PC-9 (cell line): ENCODE data around the gene CCDC201. TPM values are rescaled to one million over a fixed set of nuclear protein-coding genes. Genes with fewer than 3 reads are reported as not detected.
"Not testable (repeated sequence)": the region's sequence is repeated elsewhere in the genome, so short reads cannot be mapped to it uniquely, and the experiment has no call there.

Source experiments
- BruUV-seq: library from RNA; stranded (reverse); fragments of 400-500 nt; replicated peaks from 2 replicates; lab custom pipeline; 2021; lab: Mats Ljungman, UMichigan
- CTCF ChIA-PET: fragments of 300-600 bp; sonication (Branson Sonifier 250); formaldehyde crosslinking; loops from one replicate; lab custom pipeline; 2022; ENCODE audit warnings: antibody characterized with exemption; lab: Charles Lee
- POLR2A ChIA-PET: fragments of 300-600 bp; sonication (Branson Sonifier 250); formaldehyde crosslinking; loops from one replicate; lab custom pipeline; 2022; ENCODE audit warnings: antibody characterized with exemption; ENCODE audit not compliant: unreplicated experiment; lab: Charles Lee
- DNase-seq, 2 experiments: peaks; one replicate each; pipeline versions ENCODE4 v3.0.0 to v3.0.0-alpha.2; 2015 to 2022; ENCODE audit warnings: mixed read lengths in 1 of 2
- H2AFZ ChIP-seq: fragments of 200-600 bp; sonication (generic); 2 replicates; pipeline ENCODE4 v1.8.1; 2017; ENCODE audit warnings: antibody characterized with exemption
- H3F3A ChIP-seq: fragments of 200-600 bp; sonication (generic); 2 replicates; pipeline ENCODE4 v1.8.1; 2017; ENCODE audit warnings: antibody characterized with exemption, mild to moderate bottlenecking, low read depth; ENCODE audit not compliant: insufficient read depth
- H3K27ac ChIP-seq: fragments of 200-600 bp; sonication (generic); 2 replicates; pipeline ENCODE4 v1.6.1; 2016; ENCODE audit warnings: mixed run types
- H3K27me3 ChIP-seq: fragments of 200-600 bp; sonication (generic); 2 replicates; pipeline ENCODE4 v1.6.1; 2016; ENCODE audit warnings: low read depth, mixed run types; ENCODE audit not compliant: insufficient read depth
- H3K36me3 ChIP-seq: fragments of 200-600 bp; sonication (generic); 2 replicates; pipeline ENCODE4 v1.6.1; 2016; ENCODE audit warnings: low read depth, mixed run types
- H3K4me1 ChIP-seq: fragments of 200-600 bp; sonication (generic); replicated peaks from 2 replicates; pipeline ENCODE4 v1.6.1; 2016; ENCODE audit warnings: mixed run types; ENCODE audit not compliant: insufficient read depth
- H3K4me2 ChIP-seq: fragments of 200-600 bp; sonication (generic); 2 replicates; pipeline ENCODE4 v1.6.1; 2017; ENCODE audit warnings: mixed run types
- H3K4me3 ChIP-seq: fragments of 200-600 bp; sonication (generic); 2 replicates; pipeline ENCODE4 v1.6.1; 2016; ENCODE audit warnings: mixed run types
- H3K79me2 ChIP-seq: fragments of 200-600 bp; sonication (generic); 2 replicates; pipeline ENCODE4 v1.6.1; 2017; ENCODE audit warnings: low read depth, mixed run types
- H3K9me2 ChIP-seq: fragments of 200-600 bp; sonication (generic); 2 replicates; pipeline ENCODE4 v1.8.1; 2017; ENCODE audit warnings: mild to moderate bottlenecking; ENCODE audit not compliant: insufficient read depth
- H3K9me3 ChIP-seq: fragments of 200-600 bp; sonication (generic); 2 replicates; pipeline ENCODE4 v1.8.1; 2016; ENCODE audit warnings: low read depth; ENCODE audit not compliant: insufficient read depth
- H4K20me1 ChIP-seq: fragments of 200-600 bp; sonication (generic); 2 replicates; pipeline ENCODE4 v1.8.1; 2017; ENCODE audit not compliant: insufficient read depth
- EZH2 ChIP-seq: fragments of 200-600 bp; sonication (generic); IDR thresholded peaks from 2 replicates; pipeline ENCODE4 v1.8.0; 2017; ENCODE audit warnings: antibody characterized with exemption, low read depth
- intact Hi-C: fragments of 100-400 bp; cut with micrococcal nuclease; formaldehyde crosslinking; loops from one replicate; pipeline ENCODE4 v1.10.0; 2022; ENCODE audit not compliant: unreplicated experiment
- total RNA-seq: library from RNA; stranded (reverse); gene quantifications from 2 replicates; pipeline ENCODE4 v1.2.3, GENCODE V29; 2021
- TF ChIP-seq, protein P1 (sequence below): fragments of 200-600 bp; sonication (generic); conservative IDR thresholded peaks from 2 replicates; pipeline ENCODE4 v1.6.1; 2017; ENCODE audit warnings: mixed run types, antibody characterized with exemption, mild to moderate bottlenecking, moderate library complexity

Gene CCDC201
- total RNA-seq, 1 experiment from 2014 or later: not detected

DNA sequence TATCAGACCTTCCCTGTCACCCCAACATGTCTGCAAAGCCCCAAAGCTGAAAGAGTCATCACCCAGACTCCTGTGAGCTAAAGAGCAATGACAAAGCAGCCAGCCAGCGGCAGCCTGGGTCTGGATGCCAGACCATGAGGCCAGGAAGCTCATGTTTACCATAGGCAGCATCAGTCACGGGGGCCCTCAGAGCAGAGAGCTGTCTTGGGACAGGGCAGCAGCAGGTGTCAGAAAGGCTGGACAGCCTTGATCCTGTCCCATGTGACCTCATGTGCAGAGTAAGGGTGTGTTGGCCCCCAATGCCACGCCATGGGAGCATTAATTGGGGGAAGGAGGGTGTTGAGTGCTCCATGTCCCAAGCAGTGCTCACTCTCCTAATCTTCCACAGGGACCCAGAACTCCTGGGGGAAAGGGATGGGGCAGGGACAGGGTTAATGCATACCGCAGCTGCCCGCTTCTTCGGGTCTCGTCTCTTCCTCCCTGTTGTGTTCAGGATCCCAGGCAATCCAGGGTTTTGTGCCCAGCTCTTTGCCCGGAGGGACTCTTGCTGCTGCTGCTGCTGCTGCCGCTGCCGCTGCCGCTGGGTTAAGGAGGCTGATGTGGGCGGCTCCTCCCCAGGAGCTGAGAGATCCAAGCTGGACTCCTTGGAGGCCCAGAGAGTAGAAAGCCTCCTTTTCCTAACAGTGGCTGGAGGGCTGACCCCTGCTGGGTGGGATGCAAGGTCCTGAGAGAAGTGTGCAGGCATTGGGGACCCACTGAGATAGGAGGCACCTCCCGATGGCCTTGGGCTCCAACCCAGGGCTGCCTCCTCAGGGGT, 7.1 kb downstream of the CCDC201 start:
- Histone ChIP-seq H3K9me2 (no peaks in the 10 kb centered on the region), H4K20me1 (no peaks in the 10 kb centered on the region), H3K9me3 (no peaks in the 10 kb centered on the region), H3K4me1 (peaks cover 18% of the 10 kb centered on the region), H3F3A (0 out of 2 replicates have a peak, but pooled peaks cover 5% of the 10 kb centered on the region), H3K36me3 (no peaks in the 10 kb centered on the region), H2AFZ (no peak overlapping the region), H3K4me3 (no peak overlapping the region), H3K4me2 (no peak overlapping the region), H3K79me2 (no peaks in the 10 kb centered on the region), H3K27me3 (no peaks in the 10 kb centered on the region), H3K27ac (no peak overlapping the region)
- CTCF ChIA-PET: interaction anchor here (0.6 kb wide), 1 partner anchor 202 kb away, joined by 3 read pairs; no protein-coding TSS in a partner anchor
- BruUV-seq: no TSS peak
- intact Hi-C loops: no loop called here
- DNase-seq: peak in 1 of 2 experiments; percentile 13
- no peak for TF ChIP-seq EZH2
- TF ChIP-seq, protein P1, sequence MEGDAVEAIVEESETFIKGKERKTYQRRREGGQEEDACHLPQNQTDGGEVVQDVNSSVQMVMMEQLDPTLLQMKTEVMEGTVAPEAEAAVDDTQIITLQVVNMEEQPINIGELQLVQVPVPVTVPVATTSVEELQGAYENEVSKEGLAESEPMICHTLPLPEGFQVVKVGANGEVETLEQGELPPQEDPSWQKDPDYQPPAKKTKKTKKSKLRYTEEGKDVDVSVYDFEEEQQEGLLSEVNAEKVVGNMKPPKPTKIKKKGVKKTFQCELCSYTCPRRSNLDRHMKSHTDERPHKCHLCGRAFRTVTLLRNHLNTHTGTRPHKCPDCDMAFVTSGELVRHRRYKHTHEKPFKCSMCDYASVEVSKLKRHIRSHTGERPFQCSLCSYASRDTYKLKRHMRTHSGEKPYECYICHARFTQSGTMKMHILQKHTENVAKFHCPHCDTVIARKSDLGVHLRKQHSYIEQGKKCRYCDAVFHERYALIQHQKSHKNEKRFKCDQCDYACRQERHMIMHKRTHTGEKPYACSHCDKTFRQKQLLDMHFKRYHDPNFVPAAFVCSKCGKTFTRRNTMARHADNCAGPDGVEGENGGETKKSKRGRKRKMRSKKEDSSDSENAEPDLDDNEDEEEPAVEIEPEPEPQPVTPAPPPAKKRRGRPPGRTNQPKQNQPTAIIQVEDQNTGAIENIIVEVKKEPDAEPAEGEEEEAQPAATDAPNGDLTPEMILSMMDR: no peak
- POLR2A ChIA-PET: no interaction called here

GRCh38 chr7:45863715-45864114, 9.2 kb downstream of the CCDC201 start:
- H3K27me3 ChIP-seq: no peaks in the 10 kb centered on the region
- no TSS peak for BruUV-seq
- no peak overlapping the region for H3K4me3 ChIP-seq
- no peaks in the 10 kb centered on the region for H3K9me3 ChIP-seq
- no peaks in the 10 kb centered on the region for H4K20me1 ChIP-seq
- H3K4me2 ChIP-seq: no peak overlapping the region
- TF ChIP-seq, protein P1: peak; percentile 44
- no peak for TF ChIP-seq EZH2
- ChIA-PET POLR2A (no interaction called here), CTCF (no interaction called here)
- DNase-seq: peak in 1 of 2 experiments; percentile 34
- intact Hi-C loops: no loop called here
- no peak overlapping the region for H3K27ac ChIP-seq
- no peaks in the 10 kb centered on the region for H3K9me2 ChIP-seq
- no peak overlapping the region for H2AFZ ChIP-seq
- peaks cover 6% of the 10 kb centered on the region for H3K4me1 ChIP-seq
- H3K36me3 ChIP-seq: no peaks in the 10 kb centered on the region
- H3F3A ChIP-seq: no peaks in the 10 kb centered on the region
- H3K79me2 ChIP-seq: no peaks in the 10 kb centered on the region

DNA sequence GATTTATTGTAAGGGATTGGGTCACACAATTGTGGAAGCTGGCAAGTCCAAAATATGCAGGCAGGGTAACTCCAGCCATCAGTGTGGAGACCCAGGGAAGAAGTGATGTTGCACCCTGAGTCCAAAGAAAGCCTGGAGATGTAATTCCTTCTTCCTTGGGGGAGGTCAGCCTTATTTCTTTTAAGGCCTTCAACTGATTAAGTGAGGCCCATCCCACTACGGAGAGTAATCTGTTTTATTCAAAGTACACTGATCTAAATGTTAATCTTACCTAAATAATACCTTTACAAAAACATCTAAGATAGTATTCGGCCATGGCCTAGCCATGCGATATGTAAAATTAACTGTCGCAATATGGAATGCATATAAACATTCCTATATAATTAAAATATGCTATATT, 16.0 kb downstream of the CCDC201 start:
- H3K27me3 ChIP-seq, H3K79me2 ChIP-seq, H3K4me3 ChIP-seq, H3K9me3 ChIP-seq, POLR2A ChIA-PET, H2AFZ ChIP-seq, intact Hi-C loops, H3K4me2 ChIP-seq, H3K9me2 ChIP-seq, H3K4me1 ChIP-seq, H3K36me3 ChIP-seq, CTCF ChIA-PET, H3K27ac ChIP-seq, H3F3A ChIP-seq, H4K20me1 ChIP-seq, DNase-seq, BruUV-seq: not testable (repeated sequence)

DNA sequence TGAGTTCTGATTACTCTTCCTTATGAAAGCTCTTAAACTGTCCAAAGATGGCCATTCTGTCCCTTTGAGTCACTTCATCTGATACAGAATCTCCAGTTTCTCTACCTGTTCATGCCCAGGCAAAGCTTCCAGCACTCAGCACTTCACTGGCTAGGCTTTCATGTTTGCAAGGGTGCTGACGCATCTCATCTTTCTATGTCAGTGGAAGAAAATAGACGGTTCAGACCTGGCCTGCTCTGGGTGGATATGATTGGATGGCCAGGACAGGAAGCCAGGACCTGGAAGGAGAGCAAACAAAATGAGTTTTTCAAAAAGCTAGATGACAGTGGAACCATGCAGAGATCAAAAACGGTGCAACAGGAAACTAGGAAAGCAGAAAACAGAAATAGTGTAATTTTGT, 17.2 kb downstream of the CCDC201 start:
- H3K9me3 ChIP-seq, H3K4me1 ChIP-seq, H3K27me3 ChIP-seq, H3K27ac ChIP-seq, H3K4me3 ChIP-seq, BruUV-seq, H3K79me2 ChIP-seq, H4K20me1 ChIP-seq, H3K4me2 ChIP-seq, DNase-seq, intact Hi-C loops, H2AFZ ChIP-seq, POLR2A ChIA-PET, H3F3A ChIP-seq, CTCF ChIA-PET, H3K9me2 ChIP-seq, H3K36me3 ChIP-seq: not testable (repeated sequence)

- H3F3A ChIP-seq, H2AFZ ChIP-seq, H3K79me2 ChIP-seq, H3K9me2 ChIP-seq, intact Hi-C loops, H3K9me3 ChIP-seq, H3K27me3 ChIP-seq, H3K36me3 ChIP-seq, H3K4me2 ChIP-seq, POLR2A ChIA-PET, H3K4me1 ChIP-seq, H3K27ac ChIP-seq, BruUV-seq, DNase-seq, H4K20me1 ChIP-seq, H3K4me3 ChIP-seq: not testable (repeated sequence)
- CTCF ChIA-PET: interaction anchor here (0.6 kb wide), 1 partner anchor 675 kb away, joined by 3 read pairs; no protein-coding TSS in a partner anchor
These were observed 19.4 kb downstream of the CCDC201 start for GRCh38 chr7:45853491-45853890.

- BruUV-seq, H2AFZ ChIP-seq, H3K27me3 ChIP-seq, H3K4me3 ChIP-seq, intact Hi-C loops, H3K9me2 ChIP-seq, H3K27ac ChIP-seq, H3F3A ChIP-seq, H3K4me2 ChIP-seq, H3K36me3 ChIP-seq, H3K9me3 ChIP-seq, POLR2A ChIA-PET, CTCF ChIA-PET, H3K4me1 ChIP-seq, DNase-seq, H4K20me1 ChIP-seq, H3K79me2 ChIP-seq: not testable (repeated sequence)
These were observed 19.9 kb downstream of the CCDC201 start for GRCh38 chr7:45852984-45853383.
